Keratinocyte (primary cell): ENCODE measurements around the gene PTPA. TPM values are rescaled to one million over a fixed set of nuclear protein-coding genes. Genes with fewer than 3 reads are reported as not detected.
A peak's percentile ranks its signal among the peaks of the same experiment; 100 is the strongest.
"Not testable (repeated sequence)": the region's sequence is repeated elsewhere in the genome, so short reads cannot be mapped to it uniquely, and the experiment has no call there.

ENCODE experiments used
- DNase-seq: peaks from one replicate; pipeline ENCODE4 v3.0.0-alpha.2; 2011; ENCODE audit warnings: low read depth, missing footprints, low spot score
- FAIRE-seq: peaks from 2 replicates; lab custom pipeline; 2011; peaks lifted over from hg19 to GRCh38; lab: Jason Lieb, UNC
- H2AFZ ChIP-seq: 2 replicates; pipeline ENCODE4 v1.6.0; 2012; ENCODE audit warnings: low read length, control low read depth, inconsistent platforms; ENCODE audit not compliant: control insufficient read depth
- H3K27ac ChIP-seq: 2 replicates; pipeline ENCODE4 v1.5.1; 2011; ENCODE audit warnings: low read length; ENCODE audit not compliant: control insufficient read depth, insufficient read depth
- H3K27me3 ChIP-seq: 3 replicates; pipeline ENCODE4 v1.6.0; 2011; ENCODE audit warnings: low read length; ENCODE audit not compliant: control insufficient read depth, insufficient read depth; ENCODE audit errors: extremely low read depth
- H3K36me3 ChIP-seq, 2 experiments: 2 replicates in 1 of 2; 3 replicates in 1 of 2; pipeline ENCODE4 v1.5.1; 2011; ENCODE audit warnings: low read length in 2 of 2, mild to moderate bottlenecking in 1 of 2; ENCODE audit not compliant: control insufficient read depth in 2 of 2, insufficient read depth in 2 of 2; ENCODE audit errors: extremely low read depth in 1 of 2
- H3K4me1 ChIP-seq: 3 replicates; pipeline ENCODE4 v1.5.1; 2011; ENCODE audit warnings: low read length; ENCODE audit not compliant: control insufficient read depth, insufficient read depth; ENCODE audit errors: extremely low read depth
- H3K4me2 ChIP-seq: 3 replicates; pipeline ENCODE4 v1.6.0; 2011; ENCODE audit warnings: low read depth, low read length; ENCODE audit not compliant: control insufficient read depth, insufficient read depth; ENCODE audit errors: extremely low read depth
- H3K4me3 ChIP-seq, 3 experiments: fragments of 200-600 bp in 1 of 3; sonication (generic) in 1 of 3; 2 replicates in 2 of 3; 3 replicates in 1 of 3; pipeline ENCODE4 v1.5.1; 2011 to 2016; ENCODE audit warnings: low read length in 3 of 3, mild to moderate bottlenecking in 3 of 3, control low read depth in 2 of 3, inconsistent platforms in 1 of 3, low read depth in 1 of 3, mixed read lengths in 1 of 3, mixed run types in 1 of 3, moderate library complexity in 1 of 3; ENCODE audit not compliant: control insufficient read depth in 2 of 3, insufficient read depth in 2 of 3; ENCODE audit errors: extremely low read depth in 1 of 3
- H3K79me2 ChIP-seq: 2 replicates; pipeline ENCODE4 v1.6.0; 2012; ENCODE audit warnings: low read length; ENCODE audit not compliant: control insufficient read depth, insufficient read depth
- H3K9ac ChIP-seq: 3 replicates; pipeline ENCODE4 v1.6.0; 2011; ENCODE audit warnings: low read length; ENCODE audit not compliant: control insufficient read depth, insufficient read depth; ENCODE audit errors: extremely low read depth
- H3K9me1 ChIP-seq: 3 replicates; pipeline ENCODE4 v1.6.0; 2011; ENCODE audit warnings: low read length; ENCODE audit not compliant: control insufficient read depth, insufficient read depth; ENCODE audit errors: extremely low read depth
- H3K9me3 ChIP-seq: 2 replicates; pipeline ENCODE4 v1.5.1; 2012; ENCODE audit warnings: low read depth, low read length; ENCODE audit not compliant: control insufficient read depth
- H4K20me1 ChIP-seq: 3 replicates; pipeline ENCODE4 v1.6.0; 2011; ENCODE audit warnings: low read length; ENCODE audit not compliant: control insufficient read depth, insufficient read depth; ENCODE audit errors: extremely low read depth
- EZH2 ChIP-seq: IDR thresholded peaks from one replicate; pipeline ENCODE4 v1.6.1; 2012; ENCODE audit warnings: inconsistent platforms, mild to moderate bottlenecking, low read length, moderate library complexity
- dilution Hi-C: fragments of 300-500 bp; cut with MboI; formaldehyde crosslinking; loops from one replicate; pipeline ENCODE4 v1.7.0; 2020; ENCODE audit warnings: low sequenced_read_pairs; ENCODE audit not compliant: extremely low pct_ligation_motif_present
- polyA plus RNA-seq, 5 experiments: library from polyadenylated mRNA; depleted of rRNA in 3 of 5; stranded (reverse) in 3 of 5; stranded (forward) in 1 of 5; unstranded in 1 of 5; fragments of >200 nt; gene quantifications; 1 replicate in 1 of 5; 2 replicates in 3 of 5; 3 replicates in 1 of 5; pipeline versions ENCODE4 v1.2.1 to v1.2.3, GENCODE V29; 2011 to 2012; ENCODE audit warnings: missing spikeins in 2 of 5, low read depth in 1 of 5, low replicate concordance in 1 of 5
- TF ChIP-seq, protein P1 (sequence below), 3 experiments: IDR thresholded peaks in 1 of 3; conservative IDR thresholded peaks in 1 of 3; optimal IDR thresholded peaks in 1 of 3; 2 replicates in 2 of 3; 3 replicates in 1 of 3; pipeline versions ENCODE3 to v1.5.1; 2011; ENCODE audit warnings: low read length in 3 of 3, mild to moderate bottlenecking in 3 of 3, moderate library complexity in 2 of 3, control low read depth in 1 of 3, inconsistent platforms in 1 of 3; ENCODE audit not compliant: insufficient read depth in 2 of 3; ENCODE audit errors: extremely low read depth in 1 of 3

PTPA gene
- polyA plus RNA-seq, 1 donor (not counting 4 experiments of a cell fraction or from before 2014, with no cell fraction given), result 98.0 TPM

DNA sequence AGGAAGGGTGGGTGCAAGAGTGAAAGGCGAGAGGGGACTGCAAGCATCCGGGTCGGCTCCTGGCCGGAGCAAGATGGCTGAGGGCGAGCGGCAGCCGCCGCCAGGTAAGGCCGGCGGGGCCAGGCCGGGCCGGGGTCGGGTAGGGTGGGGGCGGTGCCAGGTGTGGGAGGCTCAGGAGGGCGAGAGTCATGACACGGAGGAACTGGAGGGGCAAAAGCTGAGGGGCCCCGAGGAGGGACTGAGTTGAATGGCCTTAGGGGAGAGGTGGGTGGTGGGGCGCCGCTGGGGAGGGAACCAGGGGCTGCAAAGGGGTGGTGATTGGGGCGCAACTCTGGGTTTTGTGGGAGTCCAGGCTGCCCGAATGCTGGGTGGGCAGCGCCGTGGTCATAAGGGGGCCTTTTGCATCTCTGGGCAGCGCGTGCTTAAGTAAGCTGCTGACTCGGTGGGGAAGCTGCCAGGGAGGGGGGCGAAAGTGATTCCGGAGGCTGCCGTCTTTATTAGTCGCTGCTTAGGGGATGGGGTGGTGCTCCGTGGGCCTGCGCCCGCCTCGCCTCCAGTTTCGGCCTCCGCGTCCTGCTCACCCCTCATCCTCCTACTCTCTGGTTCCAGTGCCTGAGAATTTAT lies 425 bp downstream of the PTPA start:
- FAIRE-seq, result no peak

DNA sequence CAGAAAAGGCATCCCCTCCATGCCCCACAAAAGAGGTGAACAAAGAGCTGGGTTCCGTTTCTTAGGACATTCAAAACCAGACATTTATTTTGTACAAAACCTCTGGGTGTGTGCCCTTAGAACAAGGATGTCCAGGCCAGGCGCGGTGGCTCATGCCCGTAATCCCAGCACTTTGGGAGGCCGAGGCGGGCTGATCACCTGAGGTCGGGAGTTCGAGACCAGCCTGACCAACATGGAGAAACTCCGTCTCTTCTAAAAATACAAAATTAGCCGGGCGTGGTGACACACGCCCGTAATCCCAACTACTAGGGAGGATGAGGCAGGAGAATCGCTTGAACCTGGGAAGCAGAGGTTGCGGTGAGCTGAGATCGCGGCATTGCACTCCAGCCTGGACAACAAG lies 1.3 kb downstream of the PTPA start:
- DNase-seq, H3K27ac ChIP-seq, H3K9me3 ChIP-seq, H3K9me1 ChIP-seq, FAIRE-seq, H4K20me1 ChIP-seq, H3K36me3 ChIP-seq, H2AFZ ChIP-seq, dilution Hi-C loops: not testable (repeated sequence)
- Histone ChIP-seq H3K27me3 (peaks cover 15% of the 10 kb centered on the region), H3K79me2 (peaks cover 47% of the 10 kb centered on the region), H3K4me3 (peak overlapping the region; percentile 94 to 97 (median 96)), H3K9ac (peak overlapping the region; percentile 88), H3K4me2 (peak overlapping the region; percentile 79), H3K4me1 (peaks cover 17% of the 10 kb centered on the region)

More for the DNA sequence above, 425 bp downstream of the PTPA start:
- H3K4me1 ChIP-seq, result peaks cover 17% of the 10 kb centered on the region
- H3K27ac ChIP-seq, result peak overlapping the region; percentile 92
- H3K4me2 ChIP-seq, result peak overlapping the region; percentile 100
- DNase-seq, result no peak
- peaks cover 41% of the 10 kb centered on the region for H3K79me2 ChIP-seq
- H3K9me1 ChIP-seq, result no peaks in the 10 kb centered on the region
- TF ChIP-seq, protein P1, sequence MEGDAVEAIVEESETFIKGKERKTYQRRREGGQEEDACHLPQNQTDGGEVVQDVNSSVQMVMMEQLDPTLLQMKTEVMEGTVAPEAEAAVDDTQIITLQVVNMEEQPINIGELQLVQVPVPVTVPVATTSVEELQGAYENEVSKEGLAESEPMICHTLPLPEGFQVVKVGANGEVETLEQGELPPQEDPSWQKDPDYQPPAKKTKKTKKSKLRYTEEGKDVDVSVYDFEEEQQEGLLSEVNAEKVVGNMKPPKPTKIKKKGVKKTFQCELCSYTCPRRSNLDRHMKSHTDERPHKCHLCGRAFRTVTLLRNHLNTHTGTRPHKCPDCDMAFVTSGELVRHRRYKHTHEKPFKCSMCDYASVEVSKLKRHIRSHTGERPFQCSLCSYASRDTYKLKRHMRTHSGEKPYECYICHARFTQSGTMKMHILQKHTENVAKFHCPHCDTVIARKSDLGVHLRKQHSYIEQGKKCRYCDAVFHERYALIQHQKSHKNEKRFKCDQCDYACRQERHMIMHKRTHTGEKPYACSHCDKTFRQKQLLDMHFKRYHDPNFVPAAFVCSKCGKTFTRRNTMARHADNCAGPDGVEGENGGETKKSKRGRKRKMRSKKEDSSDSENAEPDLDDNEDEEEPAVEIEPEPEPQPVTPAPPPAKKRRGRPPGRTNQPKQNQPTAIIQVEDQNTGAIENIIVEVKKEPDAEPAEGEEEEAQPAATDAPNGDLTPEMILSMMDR (optimal IDR thresholded peaks at IDR 0.05 in 1 of 3, IDR thresholded peaks at IDR 0.05 in 1 of 3, conservative IDR thresholded peaks at IDR 0.05 in 1 of 3; ENCODE audit: extremely low read depth in 1 of 3, insufficient read depth in 2 of 3, low read length in 3 of 3), result no peak
- no peak for TF ChIP-seq EZH2
- H3K9me3 ChIP-seq, result no peaks in the 10 kb centered on the region
- peak overlapping the region; percentile 94 to 97 (median 96) for H3K4me3 ChIP-seq
- peaks cover 15% of the 10 kb centered on the region for H3K27me3 ChIP-seq
- H4K20me1 ChIP-seq, result no peaks in the 10 kb centered on the region
- peak overlapping the region; percentile 88 for H3K9ac ChIP-seq
- H3K36me3 ChIP-seq, result no peaks in the 10 kb centered on the region
- dilution Hi-C loops, result no loop called here
- peak overlapping the region; percentile 96 for H2AFZ ChIP-seq
